GM18520 (cell line): ENCODE results near the gene GP9.

Experiments
- ATAC-seq: cut with Tn5 transposase; IDR thresholded peaks from one replicate; pipeline ENCODE4 v1.9.1; 2021; ENCODE audit not compliant: unreplicated experiment

GP9 gene

GRCh38 chr3:129060276-129061022, at the start of gene GP9:
Gene GP9, plus strand, starts transcription at chr3:129060779. Its CDS starts 961 bp downstream, at chr3:129061740.
- no peak for ATAC-seq

- no peak for ATAC-seq
Observed at GRCh38 chr3:129013491-129013891, 47.1 kb upstream of the GP9 start.

- ATAC-seq = no peak
Observed at GRCh38 chr3:129014148-129014547, 46.4 kb upstream of the GP9 start.

DNA sequence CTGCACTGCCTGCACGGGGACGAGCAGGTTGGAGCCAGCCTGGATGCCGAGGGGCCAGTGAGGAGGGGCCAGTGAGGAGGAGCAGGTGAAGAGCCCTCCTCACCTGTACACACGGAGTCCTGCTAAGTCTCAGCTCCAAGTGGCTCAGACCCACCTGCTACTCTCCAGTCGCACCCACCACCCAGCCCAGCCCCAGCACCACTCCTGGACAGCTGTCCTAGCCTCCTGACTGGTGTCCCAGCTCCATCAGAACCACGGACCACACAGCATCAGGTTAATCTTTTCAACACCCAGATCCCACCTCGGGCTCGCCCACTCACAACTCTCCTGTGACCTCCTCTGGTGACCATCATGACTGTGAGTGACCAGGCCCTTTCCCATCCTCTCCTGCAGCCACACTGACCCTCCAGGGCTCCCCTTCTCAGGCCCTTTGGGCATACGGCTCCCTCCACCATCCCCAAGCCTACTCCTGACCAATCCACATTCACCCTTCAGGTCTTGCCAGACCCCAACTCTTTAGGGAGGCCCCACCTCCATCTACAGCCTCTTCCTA, 45.7 kb upstream of the GP9 start:
- ATAC-seq = no peak

DNA sequence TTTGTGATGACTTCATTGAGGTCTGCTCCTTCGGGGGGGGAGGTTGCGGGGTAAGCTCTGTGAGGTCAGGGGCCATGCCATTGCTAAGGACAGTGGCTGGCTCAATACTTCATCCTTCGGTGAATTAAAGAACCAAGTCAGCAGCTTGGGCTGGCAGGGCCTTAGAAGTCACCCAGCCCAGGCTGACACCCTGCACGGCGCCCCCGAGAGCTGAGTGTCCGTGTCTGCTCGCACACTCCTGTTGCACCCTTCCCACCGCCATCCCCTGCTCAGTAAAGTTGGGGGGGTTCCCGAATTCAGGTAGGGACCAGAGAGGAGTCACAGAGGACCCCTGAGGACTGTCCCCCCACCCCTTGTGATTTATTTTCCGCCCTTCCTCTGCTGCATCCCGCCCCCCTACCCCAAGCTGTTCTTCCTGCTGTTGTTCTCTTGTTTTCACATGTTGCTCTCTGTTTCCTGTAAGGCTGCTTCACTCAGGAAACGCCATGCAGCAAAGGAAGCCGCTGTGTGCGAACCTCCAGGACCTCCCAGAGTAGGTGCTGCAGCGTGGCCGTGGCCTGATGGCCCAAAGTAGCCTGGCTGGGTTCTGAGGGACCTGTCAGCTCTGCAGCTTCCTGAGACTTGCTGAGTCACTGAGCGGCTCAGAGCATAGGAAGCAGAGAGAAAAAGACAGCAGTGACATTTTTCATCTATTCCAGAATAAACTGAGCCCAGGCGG, 45.0 kb upstream of the GP9 start:
- ATAC-seq = no peak

DNA sequence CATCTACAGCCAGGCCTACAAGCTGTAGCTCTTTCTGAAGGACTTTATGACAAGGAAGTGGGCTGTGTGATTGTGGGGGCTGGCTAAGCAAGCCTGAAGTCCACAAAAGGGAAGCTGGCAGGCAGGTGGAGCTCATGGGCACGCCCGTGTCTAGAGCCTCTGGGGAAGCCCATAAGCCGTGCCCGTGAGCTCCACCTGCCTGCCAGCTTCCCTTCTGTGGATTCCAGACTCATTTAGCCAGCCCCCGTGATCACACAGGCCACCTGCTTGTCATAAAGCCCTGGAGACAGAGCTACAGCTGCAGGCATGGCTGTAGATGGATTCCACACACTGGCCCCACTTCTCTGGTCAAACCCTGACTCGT, 44.2 kb upstream of the GP9 start:
- no peak for ATAC-seq

GRCh38 chr3:129016720-129017483, 43.7 kb upstream of the GP9 start:
- ATAC-seq = no peak

- ATAC-seq = no peak
Observed at GRCh38 chr3:129017484-129017899, 43.1 kb upstream of the GP9 start.

- ATAC-seq = no peak
Observed at GRCh38 chr3:129018271-129018670, 42.3 kb upstream of the GP9 start.

GRCh38 chr3:129018751-129019150, 41.8 kb upstream of the GP9 start:
- no peak for ATAC-seq

GRCh38 chr3:129019266-129019665, 41.3 kb upstream of the GP9 start:
- ATAC-seq = no peak

- ATAC-seq = no peak
Observed at GRCh38 chr3:129020691-129021090, 39.9 kb upstream of the GP9 start.

- no peak for ATAC-seq
Observed at GRCh38 chr3:129021140-129021551, 39.4 kb upstream of the GP9 start.

GRCh38 chr3:129022114-129023007, 38.2 kb upstream of the GP9 start:
- no peak for ATAC-seq

GRCh38 chr3:129023008-129023358, 37.6 kb upstream of the GP9 start:
- no peak for ATAC-seq

DNA sequence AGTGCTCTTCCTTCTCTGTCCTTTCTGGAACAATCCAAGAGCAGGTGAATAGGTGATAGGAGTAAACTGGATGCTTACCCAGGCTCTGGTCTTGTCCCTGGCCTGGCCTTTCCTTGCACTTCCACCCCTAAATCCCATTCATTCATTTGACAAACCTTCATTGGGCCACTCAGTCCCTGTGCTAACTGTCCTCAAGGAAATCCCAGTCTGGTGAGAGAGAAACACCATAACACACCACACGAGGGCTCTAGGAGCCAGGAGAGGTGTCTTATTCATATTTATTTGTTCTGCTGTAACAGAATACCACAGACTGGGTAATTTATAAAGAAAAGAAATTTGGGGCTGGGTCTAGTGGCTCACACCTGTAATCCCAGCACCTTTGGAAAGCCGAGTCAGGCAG, 36.7 kb upstream of the GP9 start:
- no peak for ATAC-seq

GRCh38 chr3:129025108-129025507, 35.5 kb upstream of the GP9 start:
- ATAC-seq = no peak

- no peak for ATAC-seq
Observed at GRCh38 chr3:129025691-129026435, 34.7 kb upstream of the GP9 start.

GRCh38 chr3:129026728-129027543, 33.6 kb upstream of the GP9 start:
- ATAC-seq = peak; percentile 97
